ENCODE results near the gene GRK3. TPM values are rescaled to one million over a fixed set of nuclear protein-coding genes. Genes with fewer than 3 reads are reported as not detected.
A peak's percentile ranks its signal among the peaks of the same experiment; 100 is the strongest.

Gene GRK3
- total and polyA plus RNA-seq, 2 of the 4 experiments (the other 2 are of a cell fraction), result 0.58 to 1.6 TPM

DNA sequence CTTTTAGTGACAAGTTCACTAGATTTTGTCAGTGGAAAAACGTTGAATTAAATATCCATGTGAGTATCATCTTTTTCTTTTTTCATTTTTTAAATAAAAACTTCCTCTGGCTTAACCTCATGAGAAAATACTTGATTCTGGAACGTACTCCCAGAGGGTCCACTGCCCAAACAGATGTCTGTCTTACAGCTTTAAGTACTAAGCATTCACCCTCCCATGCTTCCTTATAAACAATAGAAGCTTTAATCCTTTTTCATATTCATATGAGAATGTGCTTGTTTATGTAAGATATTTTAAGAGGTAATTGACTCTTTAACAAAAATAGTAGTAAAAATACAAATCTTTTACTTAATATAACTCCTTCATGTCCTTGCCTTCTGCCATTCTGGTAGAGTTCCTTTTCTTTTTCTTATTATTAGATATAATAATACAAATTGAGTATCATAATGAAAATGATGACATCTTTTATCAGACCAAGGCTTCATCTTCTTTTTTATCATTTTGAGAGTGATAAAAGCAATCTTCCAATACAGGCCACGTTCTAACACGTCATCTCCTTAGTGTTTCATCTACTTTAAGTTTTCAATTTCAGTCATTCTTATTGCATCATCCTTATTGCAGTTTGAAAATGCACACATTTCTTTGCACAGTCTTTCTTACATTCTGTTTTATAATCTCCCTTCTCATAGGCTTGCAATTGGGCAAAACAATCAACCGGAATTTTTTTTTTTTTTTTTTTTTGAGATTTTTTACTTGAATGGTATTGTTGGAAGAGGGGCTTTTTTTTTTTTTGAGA is 108.0 kb downstream of the GRK3 start:
- H4K91ac ChIP-seq (ENCODE audit: insufficient read depth, low read depth, low read length), result no peak overlapping the region
- H2AK9ac ChIP-seq (replicated peaks; ENCODE audit: low read depth, low read length, poor library complexity), result no peak overlapping the region
- ATAC-seq (ENCODE audit: low read depth), result no peak
- intact Hi-C loops (cut with micrococcal nuclease) (no loop called here), dilution Hi-C loops (cut with HindIII; ENCODE audit: low sequenced_read_pairs, unreplicated experiment) (no loop called here), in situ Hi-C loops (cut with MboI; ENCODE audit: low sequenced_read_pairs) (no loop called here)
- BruUV-seq (replicated peaks), result no TSS peak
- no peak overlapping the region for H3K14ac ChIP-seq (replicated peaks; ENCODE audit: low read depth, low read length)
- H3K27ac ChIP-seq (ENCODE audit: insufficient read depth, low read length), result no peak overlapping the region
- H3K36me3 ChIP-seq (ENCODE audit: control insufficient read depth, insufficient read depth, low read length), result no peaks in the 10 kb centered on the region
- H3K27me3 ChIP-seq (ENCODE audit: control insufficient read depth, insufficient read depth, low read length), result no peaks in the 10 kb centered on the region
- H2BK20ac ChIP-seq (ENCODE audit: low read depth, low read length), result no peak overlapping the region
- no peaks in the 10 kb centered on the region for H4K20me1 ChIP-seq (ENCODE audit: insufficient read depth, low read length)
- H2BK5ac ChIP-seq (ENCODE audit: low read depth, low read length, poor library complexity, severe bottlenecking), result no peak overlapping the region
- no peak overlapping the region for H2AFZ ChIP-seq (replicated peaks; ENCODE audit: low read length, poor library complexity)
- no peak overlapping the region for H4K5ac ChIP-seq (ENCODE audit: low read depth, low read length)
- peak; percentile 10 for DNase-seq
- H3K56ac ChIP-seq (ENCODE audit: extremely low read depth, insufficient read depth, low read length), result no peak overlapping the region
- TF ChIP-seq, protein P1, sequence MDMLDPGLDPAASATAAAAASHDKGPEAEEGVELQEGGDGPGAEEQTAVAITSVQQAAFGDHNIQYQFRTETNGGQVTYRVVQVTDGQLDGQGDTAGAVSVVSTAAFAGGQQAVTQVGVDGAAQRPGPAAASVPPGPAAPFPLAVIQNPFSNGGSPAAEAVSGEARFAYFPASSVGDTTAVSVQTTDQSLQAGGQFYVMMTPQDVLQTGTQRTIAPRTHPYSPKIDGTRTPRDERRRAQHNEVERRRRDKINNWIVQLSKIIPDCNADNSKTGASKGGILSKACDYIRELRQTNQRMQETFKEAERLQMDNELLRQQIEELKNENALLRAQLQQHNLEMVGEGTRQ (IDR thresholded peaks at IDR 0.05; ENCODE audit: low read depth, low read length), result no peak
- peak; percentile 86 for TF ChIP-seq CEBPB (IDR thresholded peaks at IDR 0.05; ENCODE audit: low read depth, low read length)
- TF ChIP-seq, protein P2, sequence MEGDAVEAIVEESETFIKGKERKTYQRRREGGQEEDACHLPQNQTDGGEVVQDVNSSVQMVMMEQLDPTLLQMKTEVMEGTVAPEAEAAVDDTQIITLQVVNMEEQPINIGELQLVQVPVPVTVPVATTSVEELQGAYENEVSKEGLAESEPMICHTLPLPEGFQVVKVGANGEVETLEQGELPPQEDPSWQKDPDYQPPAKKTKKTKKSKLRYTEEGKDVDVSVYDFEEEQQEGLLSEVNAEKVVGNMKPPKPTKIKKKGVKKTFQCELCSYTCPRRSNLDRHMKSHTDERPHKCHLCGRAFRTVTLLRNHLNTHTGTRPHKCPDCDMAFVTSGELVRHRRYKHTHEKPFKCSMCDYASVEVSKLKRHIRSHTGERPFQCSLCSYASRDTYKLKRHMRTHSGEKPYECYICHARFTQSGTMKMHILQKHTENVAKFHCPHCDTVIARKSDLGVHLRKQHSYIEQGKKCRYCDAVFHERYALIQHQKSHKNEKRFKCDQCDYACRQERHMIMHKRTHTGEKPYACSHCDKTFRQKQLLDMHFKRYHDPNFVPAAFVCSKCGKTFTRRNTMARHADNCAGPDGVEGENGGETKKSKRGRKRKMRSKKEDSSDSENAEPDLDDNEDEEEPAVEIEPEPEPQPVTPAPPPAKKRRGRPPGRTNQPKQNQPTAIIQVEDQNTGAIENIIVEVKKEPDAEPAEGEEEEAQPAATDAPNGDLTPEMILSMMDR (conservative IDR thresholded peaks at IDR 0.05; ENCODE audit: low read depth, low read length), result no peak
- TF ChIP-seq, protein P3, sequence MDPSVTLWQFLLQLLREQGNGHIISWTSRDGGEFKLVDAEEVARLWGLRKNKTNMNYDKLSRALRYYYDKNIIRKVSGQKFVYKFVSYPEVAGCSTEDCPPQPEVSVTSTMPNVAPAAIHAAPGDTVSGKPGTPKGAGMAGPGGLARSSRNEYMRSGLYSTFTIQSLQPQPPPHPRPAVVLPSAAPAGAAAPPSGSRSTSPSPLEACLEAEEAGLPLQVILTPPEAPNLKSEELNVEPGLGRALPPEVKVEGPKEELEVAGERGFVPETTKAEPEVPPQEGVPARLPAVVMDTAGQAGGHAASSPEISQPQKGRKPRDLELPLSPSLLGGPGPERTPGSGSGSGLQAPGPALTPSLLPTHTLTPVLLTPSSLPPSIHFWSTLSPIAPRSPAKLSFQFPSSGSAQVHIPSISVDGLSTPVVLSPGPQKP (IDR thresholded peaks at IDR 0.05; ENCODE audit: borderline replicate concordance, low read depth, low read length), result no peak
- TF ChIP-seq SMC3 (IDR thresholded peaks at IDR 0.05; ENCODE audit: low read depth, low read length), result no peak
- TF ChIP-seq CHD1 (IDR thresholded peaks at IDR 0.05; ENCODE audit: low read depth, low read length), result no peak
- TF ChIP-seq RCOR1 (IDR thresholded peaks at IDR 0.05; ENCODE audit: insufficient replicate concordance, low read length), result no peak
- no peaks in the 10 kb centered on the region for H3K9me3 ChIP-seq (ENCODE audit: control insufficient read depth, insufficient read depth, low read length)
- no peak overlapping the region for H3K18ac ChIP-seq (ENCODE audit: low read depth, low read length)
- no peak overlapping the region for H3K4me3 ChIP-seq (ENCODE audit: insufficient read depth, low read depth, low read length)
- ChIA-PET CTCF (no interaction called here), POLR2A (ENCODE audit: unreplicated experiment) (no interaction called here)
- no peak overlapping the region for H4K8ac ChIP-seq (ENCODE audit: low read depth in 2 of 2, low read length in 2 of 2)
- H3K23ac ChIP-seq (ENCODE audit: low read depth, low read length), result no peak overlapping the region
- no peaks in the 10 kb centered on the region for H3K4me1 ChIP-seq (ENCODE audit: control insufficient read depth, insufficient read depth, low read length)
- no CpG with 5 or more reads among the region's 5 CpGs for WGBS, 2 experiments (ENCODE audit: extremely low coverage in 2 of 2, insufficient read length in 1 of 2)
- H3K4ac ChIP-seq (ENCODE audit: low read depth, low read length), result no peak overlapping the region
- no peak overlapping the region for H2BK120ac ChIP-seq (ENCODE audit: low read depth, low read length)
- H3K9me1 ChIP-seq (ENCODE audit: insufficient read depth, low read length), result no peaks in the 10 kb centered on the region
- no peaks in the 10 kb centered on the region for H3K79me1 ChIP-seq (ENCODE audit: low read depth in 1 of 2, low read length in 2 of 2)
- no peak overlapping the region for H2AK5ac ChIP-seq (ENCODE audit: low read depth, low read length)
- H2BK15ac ChIP-seq (ENCODE audit: low read depth, low read length), result no peak overlapping the region
- H3K9ac ChIP-seq (ENCODE audit: low read depth, low read length), result no peak overlapping the region
- H3K4me2 ChIP-seq (ENCODE audit: low read depth, low read length), result no peak overlapping the region

Data from IMR-90 (cell line).